Heart right ventricle (tissue), 16 donors: ENCODE data around the gene PCGF1. TPM values are rescaled to one million over a fixed set of nuclear protein-coding genes. Genes with fewer than 3 reads are reported as not detected.

Experiments used
- ATAC-seq, 8 donors: fragments of 200-7000 bp; cut with Tn5 transposase; one replicate each; pipeline ENCODE4 v1.9.1; 2020; ENCODE audit warnings: mild to moderate bottlenecking in 8 of 8, moderate library complexity in 8 of 8, moderate number of reproducible peaks in 1 of 8
- DNase-seq, 2 donors: peaks; one replicate each; pipeline ENCODE4 v3.0.0-alpha.2; 2020
- H3K27ac ChIP-seq, 10 donors: fragments of 200-600 bp; sonication (generic) in 2 of 10; one replicate each; pipeline versions ENCODE4 v1.5.0 to v1.8.0; 2020 to 2022; ENCODE audit warnings: mild to moderate bottlenecking in 3 of 10
- H3K27me3 ChIP-seq, 7 donors: fragments of 200-600 bp; one replicate each; pipeline ENCODE4 v1.8.0; 2021 to 2022; ENCODE audit warnings: mild to moderate bottlenecking in 2 of 7
- H3K36me3 ChIP-seq, 9 donors: fragments of 200-600 bp; sonication (generic) in 1 of 9; one replicate each; pipeline versions ENCODE4 v1.5.0 to v1.8.0; 2020 to 2022; ENCODE audit warnings: mild to moderate bottlenecking in 2 of 9
- H3K4me1 ChIP-seq, 9 donors: fragments of 200-600 bp; sonication (generic) in 1 of 9; one replicate each; pipeline versions ENCODE4 v1.5.0 to v1.8.0; 2020 to 2022; ENCODE audit warnings: mild to moderate bottlenecking in 4 of 9
- H3K4me3 ChIP-seq, 10 donors: fragments of 200-600 bp; sonication (generic) in 2 of 10; one replicate each; pipeline versions ENCODE4 v1.5.0 to v1.8.0; 2020 to 2022; ENCODE audit warnings: mild to moderate bottlenecking in 7 of 10, moderate library complexity in 2 of 10
- H3K9me3 ChIP-seq, 11 donors: fragments of 200-600 bp in 10 of 11; sonication (generic) in 2 of 11; one replicate each; pipeline versions ENCODE4 v1.5.0 to v1.8.0; 2013 to 2022; ENCODE audit warnings: mild to moderate bottlenecking in 2 of 11, control low read depth in 1 of 11, moderate library complexity in 1 of 11
- WGBS, 2 donors: extraction: QIAGEN DNeasy Blood & Tissue Kit; methylation state at CpG; one replicate each; pipeline ENCODE4 v1.1.7; 2013; ENCODE audit warnings: inconsistent platforms in 1 of 2; 5-methylcytosine and 5-hydroxymethylcytosine counted together
- intact Hi-C, 10 donors: fragments of 100-400 bp; cut with DNase I; formaldehyde crosslinking; loops; one replicate each; pipeline versions ENCODE4 v1.11.1 to v1.14.2; 2022
- polyA plus RNA-seq, 2 donors: library from polyadenylated mRNA; stranded (reverse); fragments of 200-250 nt; gene quantifications; one replicate each; pipeline ENCODE4 v1.2.3, GENCODE V29; 2013
- total RNA-seq, 10 donors: library from RNA; stranded (reverse); fragmentation: NEBNext Ultra II Directional in 3 of 10; extraction: Animal tissue kit (Norgen Biotek cat#: 25700) in 3 of 10; gene quantifications; one replicate each; pipeline versions ENCODE4 v1.2.1 to v1.2.4, GENCODE V29; 2021 to 2023
- TF ChIP-seq, protein P1 (sequence below), 9 donors: fragments of 200-600 bp; sonication (generic) in 2 of 9; IDR thresholded peaks; one replicate each; pipeline versions ENCODE4 v1.5.0 to v1.8.0; 2021 to 2022; ENCODE audit warnings: antibody characterized with exemption in 9 of 9, mild to moderate bottlenecking in 5 of 9, moderate library complexity in 1 of 9
- donor health status: Arrhythmogenic right ventricular cardiomyopathy.
- donor health status: ischemic (EF 13 %, LVEDD 7.1; RV severe dilation, severe dysfunction).
- donor health status: healthy with polysubstance abuse.
- donor health status: DM: no; HTN: yes; CAD: no.
- donor health status: DM: no; HTN: no; CAD: no.
- donor health status: ischemic (EF 25% LVEDD 6.9; RV normal size, moderate dysfunction).
- donor health status: ischemic (EF 25% LVEDD 5.7; RV mildly dilated, moderate dysfunction).
- donor health status: healthy.
- donor health status: DM: yes; HTN: yes; CAD: no.
- donor health status: Ischemic cardiomyopathy.
- donor health status: ischemic (EF 35%, LVEDD 5.7; RV mildly dilated, moderate dysfunction).
- donor health status: nonischemic (EF 11% LVEDD 7.7; RV severe dilation, severe dysfunction).
- donor health status: DM: yes; HTN: yes; CAD: no.
- donor health status: PGD.
- donor health status: ischemic (EF 29% LVEDD 5.4; RV normal size, mild dysfunction).
- donor health status: nonischemic (EF 23%, LVEDD 6.1; RV moderate dilation, normal function).

The PCGF1 gene
- total and polyA plus RNA-seq, 12 donors: 10.7 to 27.7 (median 16.0) TPM

DNA sequence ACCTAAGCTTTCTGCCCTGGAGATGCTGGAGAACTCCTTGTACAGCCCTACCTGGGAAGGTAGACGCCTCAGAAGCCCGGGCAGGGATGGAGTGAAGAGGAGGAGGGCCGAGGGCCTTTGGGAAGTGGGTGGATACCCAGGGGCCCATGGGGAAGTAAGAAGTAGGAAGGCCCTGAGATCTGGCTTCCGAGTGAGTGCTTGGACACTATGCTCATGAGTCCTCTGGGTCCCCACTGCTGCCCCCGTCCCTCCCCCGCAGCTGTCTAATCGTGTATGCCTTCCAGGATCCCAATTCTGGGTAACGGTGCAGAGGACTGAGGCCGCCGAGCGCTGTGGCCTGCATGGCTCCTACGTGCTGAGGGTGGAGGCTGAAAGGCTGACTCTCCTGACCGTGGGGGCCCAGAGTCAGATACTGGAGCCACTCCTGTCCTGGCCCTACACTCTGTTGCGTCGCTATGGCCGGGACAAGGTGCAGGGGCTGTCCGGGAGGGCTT lies 48.2 kb upstream of the PCGF1 start:
- Histone ChIP-seq H3K4me1 (peaks cover 6 to 33% (median 11%) of the 10 kb centered on the region in 9 donors), H3K27ac (peak overlapping the region in 8 of 10 donors; percentile 81 to 91 (median 90)), H3K27me3 (peaks cover 0 to 20% (median 0%) of the 10 kb centered on the region in 7 donors), H3K4me3 (peak overlapping the region; percentile 40 to 83 (median 76)), H3K36me3 (peaks cover 0 to 11% (median 0%) of the 10 kb centered on the region in 9 donors), H3K9me3 (no peaks in the 10 kb centered on the region)
- 68 to 76% methylated on average over 17 of the region's 17 CpGs for WGBS, 2 donors
- DNase-seq (peak in 1 of 2 donors; percentile 27), ATAC-seq (no peak)
- intact Hi-C loops: loop anchor here in 1 of 10 donors (2.0 kb wide), 1 partner anchor 27 kb away; the partner anchor contains the start of genes AUP1 and HTRA2
- TF ChIP-seq, protein P1, sequence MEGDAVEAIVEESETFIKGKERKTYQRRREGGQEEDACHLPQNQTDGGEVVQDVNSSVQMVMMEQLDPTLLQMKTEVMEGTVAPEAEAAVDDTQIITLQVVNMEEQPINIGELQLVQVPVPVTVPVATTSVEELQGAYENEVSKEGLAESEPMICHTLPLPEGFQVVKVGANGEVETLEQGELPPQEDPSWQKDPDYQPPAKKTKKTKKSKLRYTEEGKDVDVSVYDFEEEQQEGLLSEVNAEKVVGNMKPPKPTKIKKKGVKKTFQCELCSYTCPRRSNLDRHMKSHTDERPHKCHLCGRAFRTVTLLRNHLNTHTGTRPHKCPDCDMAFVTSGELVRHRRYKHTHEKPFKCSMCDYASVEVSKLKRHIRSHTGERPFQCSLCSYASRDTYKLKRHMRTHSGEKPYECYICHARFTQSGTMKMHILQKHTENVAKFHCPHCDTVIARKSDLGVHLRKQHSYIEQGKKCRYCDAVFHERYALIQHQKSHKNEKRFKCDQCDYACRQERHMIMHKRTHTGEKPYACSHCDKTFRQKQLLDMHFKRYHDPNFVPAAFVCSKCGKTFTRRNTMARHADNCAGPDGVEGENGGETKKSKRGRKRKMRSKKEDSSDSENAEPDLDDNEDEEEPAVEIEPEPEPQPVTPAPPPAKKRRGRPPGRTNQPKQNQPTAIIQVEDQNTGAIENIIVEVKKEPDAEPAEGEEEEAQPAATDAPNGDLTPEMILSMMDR (IDR thresholded peaks at IDR 0.05): no peak

DNA sequence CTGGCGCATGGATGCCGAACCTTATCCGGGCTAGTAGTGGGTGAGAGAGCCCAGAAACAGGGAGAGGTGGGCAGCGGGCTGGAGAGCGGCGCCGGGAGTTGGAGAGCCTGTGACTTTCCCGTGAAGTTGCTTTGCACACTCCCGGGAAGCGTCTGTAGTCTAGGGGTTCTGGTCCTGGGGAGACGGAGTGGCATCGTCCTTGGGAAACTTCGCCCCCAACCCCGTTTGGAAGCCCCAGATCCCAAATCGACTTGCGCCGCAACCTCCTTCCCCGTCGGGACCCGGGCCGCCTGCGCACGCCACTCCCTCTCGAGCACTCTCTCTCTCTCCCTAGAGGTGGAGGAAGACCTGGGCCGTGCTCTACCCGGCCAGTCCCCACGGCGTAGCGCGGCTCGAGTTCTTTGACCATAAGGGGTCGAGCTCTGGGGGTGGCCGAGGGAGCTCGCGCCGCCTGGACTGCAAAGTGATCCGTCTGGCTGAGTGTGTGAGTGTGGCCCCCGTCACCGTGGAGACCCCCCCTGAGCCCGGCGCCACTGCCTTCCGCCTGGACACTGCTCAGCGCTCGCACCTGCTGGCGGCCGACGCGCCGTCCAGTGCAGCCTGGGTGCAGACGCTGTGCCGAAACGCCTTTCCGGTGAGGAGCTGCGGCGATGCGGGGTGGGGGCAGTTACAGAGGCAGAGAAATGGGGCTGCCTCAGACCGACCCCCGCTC lies 47.5 kb upstream of the PCGF1 start:
- DNase-seq (peak; percentile 39 to 53), ATAC-seq (peak; percentile 19 to 55 (median 42))
- TF ChIP-seq, protein P1 (IDR thresholded peaks at IDR 0.05): no peak
- peak overlapping the region; percentile 40 to 83 (median 76) for H3K4me3 ChIP-seq
- intact Hi-C loops: loop anchor here in 1 of 10 donors (2.0 kb wide), 1 partner anchor 26 kb away; the partner anchor contains the start of genes AUP1 and HTRA2
- WGBS, 2 donors: 5 to 6% methylated on average over 58 of the region's 58 CpGs
- peaks cover 0 to 17% (median 0%) of the 10 kb centered on the region in 7 donors for H3K27me3 ChIP-seq
- peaks cover 6 to 36% (median 12%) of the 10 kb centered on the region in 9 donors for H3K4me1 ChIP-seq
- peaks cover 0 to 11% (median 0%) of the 10 kb centered on the region in 9 donors for H3K36me3 ChIP-seq
- H3K9me3 ChIP-seq: no peaks in the 10 kb centered on the region
- peak overlapping the region; percentile 80 to 93 (median 90) for H3K27ac ChIP-seq

DNA sequence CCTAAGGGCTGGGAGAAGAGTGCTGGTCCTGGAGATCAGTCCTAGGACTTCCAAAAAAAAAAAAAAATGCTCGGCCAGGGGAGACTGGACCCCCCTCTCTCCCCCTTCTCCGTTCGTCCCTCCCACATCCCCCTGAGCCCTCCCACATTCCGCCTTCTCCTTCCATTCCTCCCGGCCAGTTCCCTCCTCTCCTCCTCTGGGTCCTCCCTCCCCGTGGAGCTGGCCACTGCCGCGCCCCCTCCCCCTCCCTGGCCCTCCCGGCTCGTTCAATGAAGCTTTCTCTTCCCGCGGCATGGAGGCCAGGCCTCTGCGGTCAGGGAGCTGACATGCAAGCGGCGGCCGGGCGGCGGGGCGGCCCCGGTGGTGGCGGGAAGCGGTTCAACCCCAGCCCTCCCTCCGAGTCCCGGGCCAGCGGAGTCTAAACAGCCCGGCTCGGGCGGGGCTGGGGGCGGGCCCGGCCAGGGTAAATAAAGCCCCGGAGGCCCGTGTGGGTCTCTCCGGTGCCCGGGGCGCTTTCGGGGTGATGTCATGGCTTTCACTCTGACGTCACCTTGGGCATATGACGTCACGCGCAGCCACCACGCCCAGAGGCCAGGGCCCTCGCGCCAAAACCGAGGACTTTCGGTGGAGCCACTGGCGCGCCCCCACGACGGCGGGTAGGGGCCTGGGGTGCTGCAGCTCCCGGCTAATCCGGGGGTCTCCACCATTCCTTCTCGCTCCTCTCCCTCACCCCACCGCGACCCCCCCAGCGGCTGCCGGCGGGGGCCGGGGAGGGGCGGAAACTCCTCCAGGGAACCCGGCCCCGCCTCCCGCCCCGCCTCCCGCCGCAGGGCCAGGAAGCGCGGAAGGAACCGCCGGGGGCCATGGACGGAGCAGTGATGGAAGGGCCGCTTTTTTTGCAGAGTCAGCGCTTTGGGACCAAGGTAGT lies 46.7 kb upstream of the PCGF1 start, which contains the start of the genes DOK1 and LOXL3:
TSS of gene DOK1 (plus strand) at position 829 of the 928 bp plus-strand sequence. CDS start at position 864, 35 bp downstream.
TSS of gene LOXL3 (minus strand) at position 51 of the 928 bp plus-strand sequence. CDS start 1,308 bp downstream, outside the sequence.
- whole genome bisulfite sequencing, 2 donors: 1% methylated on average over 70 to 73 of the region's 73 CpGs
- peak within 1 kb of the TSS; percentile 80 to 93 (median 90) for H3K27ac ChIP-seq
- H3K4me1 ChIP-seq: peaks cover 11 to 44% (median 21%) of the 10 kb centered on the region in 9 donors
- DNase-seq (peak; percentile 89 to 91), ATAC-seq (peak; percentile 85 to 93 (median 90))
- TF ChIP-seq, protein P1 (IDR thresholded peaks at IDR 0.05): no peak
- peaks cover 0 to 11% (median 0%) of the 10 kb centered on the region in 9 donors for H3K36me3 ChIP-seq
- intact Hi-C loops: loop anchor here in 2 of 10 donors (2.0 kb wide), 2 partner anchors 23 to 25 kb away; partner anchors contain the start of genes AUP1 (in 1 of the 2) and HTRA2 (in 1 of the 2)
- H3K9me3 ChIP-seq: no peaks in the 10 kb centered on the region
- peak within 1 kb of the TSS; percentile 40 to 83 (median 76) for H3K4me3 ChIP-seq
- H3K27me3 ChIP-seq: peaks cover 0 to 11% (median 0%) of the 10 kb centered on the region in 7 donors
